GM12878 (cell line): ENCODE measurements around the gene SERPINE1. TPM values are rescaled to one million over a fixed set of nuclear protein-coding genes. Genes with fewer than 3 reads are reported as not detected.

Experiments used
- ATAC-seq: fragments of 200-7000 bp; cut with Tn5 transposase; 3 replicates; pipeline ENCODE4 v1.9.1; 2020; ENCODE audit warnings: mild to moderate bottlenecking, moderate library complexity
- BruUV-seq: library from RNA; stranded (reverse); fragments of 400-500 nt; replicated peaks from 2 replicates; lab custom pipeline; 2021; lab: Mats Ljungman, UMichigan
- CTCF ChIA-PET: fragments of 300-600 bp; sonication (Branson Sonifier 250); formaldehyde crosslinking; extraction: SDS; loops from one replicate; lab custom pipeline; 2021; ENCODE audit warnings: inconsistent platforms; lab: Yijun Ruan, JAX
- POLR2A ChIA-PET: fragments of 350-600 bp; formaldehyde crosslinking; extraction: SDS; loops from one replicate; lab custom pipeline; 2021; ENCODE audit warnings: inconsistent platforms; lab: Charles Lee
- RAD21 ChIA-PET: fragments of 300-600 bp; sonication (Branson Sonifier 250); formaldehyde crosslinking; loops from one replicate; lab custom pipeline; 2023; ENCODE audit warnings: antibody characterized with exemption; ENCODE audit not compliant: unreplicated experiment; lab: Charles Lee
- SMC1A ChIA-PET: fragments of 300-600 bp; sonication (Branson Sonifier 250); formaldehyde crosslinking; loops from one replicate; lab custom pipeline; 2023; ENCODE audit not compliant: unreplicated experiment, uncharacterized antibody; lab: Charles Lee
- DNase-seq: peaks from one replicate; pipeline ENCODE4 v3.0.0-alpha.2; 2011; ENCODE audit warnings: low read depth, low spot score
- FAIRE-seq: peaks from 3 replicates; lab custom pipeline; 2011; peaks lifted over from hg19 to GRCh38; lab: Jason Lieb, UNC
- H2AFZ ChIP-seq: 2 replicates; pipeline ENCODE4 v1.6.0; 2011; ENCODE audit warnings: low read depth, low read length, control low read depth; ENCODE audit not compliant: control insufficient read depth
- H3K27ac ChIP-seq: 2 replicates; pipeline ENCODE4 v1.5.1; 2011; ENCODE audit warnings: control low read depth; ENCODE audit not compliant: control insufficient read depth, insufficient read depth
- H3K27me3 ChIP-seq, 2 experiments: replicated peaks in 1 of 2; 2 replicates each; pipeline versions ENCODE4 v1.6.0 to v1.6.1; 2011; ENCODE audit warnings: low read length in 1 of 2; ENCODE audit not compliant: control insufficient read depth in 2 of 2, insufficient read depth in 2 of 2
- H3K36me3 ChIP-seq, 2 experiments: 2 replicates each; pipeline ENCODE4 v1.5.1; 2011; ENCODE audit warnings: low read length in 1 of 2; ENCODE audit not compliant: control insufficient read depth in 2 of 2, insufficient read depth in 2 of 2
- H3K4me1 ChIP-seq: 2 replicates; pipeline ENCODE4 v1.6.1; 2011; ENCODE audit warnings: mild to moderate bottlenecking, low read length, moderate library complexity, mixed read lengths; ENCODE audit not compliant: control insufficient read depth, insufficient read depth
- H3K4me2 ChIP-seq: 2 replicates; pipeline ENCODE4 v1.6.0; 2011; ENCODE audit warnings: control low read depth; ENCODE audit not compliant: control insufficient read depth, insufficient read depth
- H3K4me3 ChIP-seq: fragments of 200-600 bp; sonication (generic); 2 replicates; pipeline ENCODE4 v1.5.1; 2016
- H3K79me2 ChIP-seq: 2 replicates; pipeline ENCODE4 v1.6.0; 2011; ENCODE audit warnings: low read length; ENCODE audit not compliant: control insufficient read depth, insufficient read depth
- H3K9ac ChIP-seq: 2 replicates; pipeline ENCODE4 v1.8.0; 2011; ENCODE audit warnings: low read length, control low read depth, mixed read lengths; ENCODE audit not compliant: control insufficient read depth, insufficient read depth
- H3K9me3 ChIP-seq: replicated peaks from 3 replicates; pipeline ENCODE4 v1.5.1; 2011; ENCODE audit warnings: mild to moderate bottlenecking, low read length; ENCODE audit not compliant: control insufficient read depth, insufficient read depth
- H4K20me1 ChIP-seq: 2 replicates; pipeline ENCODE4 v1.6.0; 2011; ENCODE audit not compliant: control insufficient read depth, insufficient read depth
- BHLHE40 ChIP-seq, 2 experiments: fragments of 450-650 bp in 1 of 2; IDR thresholded peaks; 2 replicates each; pipeline ENCODE4 v1.6.1; 2011 to 2017; ENCODE audit warnings: low read depth in 2 of 2, borderline replicate concordance in 1 of 2, improper control_type of control experiment in 1 of 2, low read length in 1 of 2, mild to moderate bottlenecking in 1 of 2
- EED ChIP-seq: sonication (generic); IDR thresholded peaks from 2 replicates; pipeline ENCODE4 v1.6.1; 2016; ENCODE audit warnings: antibody characterized with exemption, low read depth
- EP300 ChIP-seq, 2 experiments: fragments of 150-350 bp in 1 of 2; IDR thresholded peaks; 2 replicates each; pipeline ENCODE4 v1.6.1; 2011 to 2012; ENCODE audit warnings: low read depth in 2 of 2, low read length in 2 of 2, borderline replicate concordance in 1 of 2, improper control_type of control experiment in 1 of 2, inconsistent platforms in 1 of 2; ENCODE audit not compliant: control insufficient read depth in 1 of 2
- ESRRA ChIP-seq: IDR thresholded peaks from 2 replicates; pipeline ENCODE4 v1.6.1; 2012; ENCODE audit warnings: mild to moderate bottlenecking, low read length, improper control_type of control experiment
- ETV6 ChIP-seq, 2 experiments: fragments of 450-650 bp in 1 of 2; IDR thresholded peaks in 1 of 2; conservative IDR thresholded peaks in 1 of 2; 2 replicates each; pipeline ENCODE4 v1.6.1; 2014; ENCODE audit warnings: antibody characterized with exemption in 1 of 2, borderline replicate concordance in 1 of 2, low read depth in 1 of 2, mild to moderate bottlenecking in 1 of 2, moderate library complexity in 1 of 2
- FOXK2 ChIP-seq: fragments of 450-650 bp; IDR thresholded peaks from 2 replicates; pipeline ENCODE4 v1.6.1; 2017; ENCODE audit warnings: mild to moderate bottlenecking, moderate library complexity
- GATAD2B ChIP-seq: fragments of 450-650 bp; conservative IDR thresholded peaks from 2 replicates; pipeline ENCODE4 v1.6.1; 2017; ENCODE audit warnings: low read depth, mild to moderate bottlenecking, moderate library complexity
- IRF4 ChIP-seq: IDR thresholded peaks from 2 replicates; pipeline ENCODE4 v1.6.1; 2011; ENCODE audit warnings: low read depth, low read length
- MEF2B ChIP-seq: fragments of 450-650 bp; IDR thresholded peaks from 2 replicates; pipeline ENCODE4 v1.6.1; 2018; ENCODE audit warnings: mild to moderate bottlenecking, moderate library complexity; ENCODE audit not compliant: partially characterized antibody, poor library complexity, severe bottlenecking
- MTA2 ChIP-seq: fragments of 450-650 bp; IDR thresholded peaks from 2 replicates; pipeline ENCODE4 v1.6.1; 2016; ENCODE audit warnings: low read depth, mild to moderate bottlenecking, moderate library complexity
- NFYB ChIP-seq: IDR thresholded peaks from 2 replicates; pipeline ENCODE4 v1.6.1; 2011; ENCODE audit warnings: low read depth, mild to moderate bottlenecking, low read length, improper control_type of control experiment, moderate library complexity; ENCODE audit not compliant: insufficient read depth
- RELB ChIP-seq: fragments of 450-650 bp; IDR thresholded peaks from 2 replicates; pipeline ENCODE4 v1.6.1; 2017; ENCODE audit warnings: low read depth, mild to moderate bottlenecking, moderate library complexity
- SKIL ChIP-seq: fragments of 450-650 bp; IDR thresholded peaks from 2 replicates; pipeline ENCODE4 v1.6.1; 2017; ENCODE audit warnings: mild to moderate bottlenecking, low read depth, inconsistent platforms; ENCODE audit not compliant: poor library complexity, severe bottlenecking
- SPI1 ChIP-seq: IDR thresholded peaks from 2 replicates; pipeline ENCODE4 v1.6.1; 2011; ENCODE audit warnings: low read depth, mild to moderate bottlenecking, low read length, moderate library complexity, borderline replicate concordance; ENCODE audit not compliant: insufficient read depth
- ZNF384 ChIP-seq: IDR thresholded peaks from 2 replicates; pipeline ENCODE4 v1.6.1; 2012; ENCODE audit warnings: low read depth, mild to moderate bottlenecking, low read length, improper control_type of control experiment, borderline replicate concordance
- WGBS: methylation state at CpG from one replicate; pipeline ENCODE4 v1.1.6; 2016; ENCODE audit warnings: low lambda C conversion rate; ENCODE audit not compliant: insufficient replicate concordance, insufficient coverage; ENCODE audit errors: missing lambda C conversion rate; 5-methylcytosine and 5-hydroxymethylcytosine counted together
- in situ Hi-C: fragments of 300-500 bp; cut with MboI; formaldehyde crosslinking; loops from 9 replicates; pipeline ENCODE4 v1.14.3; 2018; ENCODE audit warnings: mixed read lengths
- intact Hi-C: fragments of 100-400 bp; cut with micrococcal nuclease; formaldehyde crosslinking; loops from one replicate; pipeline ENCODE4 v1.14.2; 2022; ENCODE audit not compliant: unreplicated experiment
- polyA plus RNA-seq, 11 experiments: library from polyadenylated mRNA; depleted of rRNA in 4 of 11; unstranded in 6 of 11; stranded (reverse) in 5 of 11; fragments of >200 nt; fragmentation: Nextera tagmentation in 4 of 11; fragmentation: Illumina TruSeq in 1 of 11; extraction: Ambion mirVana in 4 of 11; extraction: Trizol in 1 of 11; gene quantifications; 1 replicate in 1 of 11; 2 replicates in 10 of 11; pipeline versions ENCODE4 v1.2.1 to v1.2.3, GENCODE V29; 2011 to 2016; ENCODE audit warnings: inconsistent platforms in 2 of 11, missing spikeins in 2 of 11, low read depth in 1 of 11
- total RNA-seq, 4 experiments: library from RNA; depleted of rRNA in 3 of 4; stranded (reverse); fragments of >200 nt in 3 of 4; fragmentation: Illumina TruSeq in 1 of 4; extraction: Trizol in 1 of 4; gene quantifications; 2 replicates each; pipeline versions ENCODE4 v1.2.1 to v1.2.3, GENCODE V29; 2013 to 2021
- TF ChIP-seq, protein P1 (sequence below): fragments of 450-650 bp; IDR thresholded peaks from 2 replicates; pipeline ENCODE4 v1.6.1; 2017; ENCODE audit warnings: borderline replicate concordance

The SERPINE1 gene
- total and polyA plus RNA-seq, 10 of the 15 experiments (the other 5 are each of a cell fraction or from before 2014, with no cell fraction given) = 0.20 to 2.4 (median 0.44) TPM

DNA sequence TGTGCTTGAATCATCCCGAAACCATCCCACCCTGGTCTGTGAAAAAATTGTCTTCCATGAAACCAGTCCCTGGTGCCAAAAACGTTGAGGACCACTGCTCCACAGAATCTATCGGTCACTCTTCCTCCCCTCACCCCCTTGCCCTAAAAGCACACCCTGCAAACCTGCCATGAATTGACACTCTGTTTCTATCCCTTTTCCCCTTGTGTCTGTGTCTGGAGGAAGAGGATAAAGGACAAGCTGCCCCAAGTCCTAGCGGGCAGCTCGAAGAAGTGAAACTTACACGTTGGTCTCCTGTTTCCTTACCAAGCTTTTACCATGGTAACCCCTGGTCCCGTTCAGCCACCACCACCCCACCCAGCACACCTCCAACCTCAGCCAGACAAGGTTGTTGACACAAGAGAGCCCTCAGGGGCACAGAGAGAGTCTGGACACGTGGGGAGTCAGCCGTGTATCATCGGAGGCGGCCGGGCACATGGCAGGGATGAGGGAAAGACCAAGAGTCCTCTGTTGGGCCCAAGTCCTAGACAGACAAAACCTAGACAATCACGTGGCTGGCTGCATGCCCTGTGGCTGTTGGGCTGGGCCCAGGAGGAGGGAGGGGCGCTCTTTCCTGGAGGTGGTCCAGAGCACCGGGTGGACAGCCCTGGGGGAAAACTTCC lies 784 bp upstream of the SERPINE1 start:
- intact Hi-C loops (no loop called here), in situ Hi-C loops (no loop called here)
- ChIA-PET RAD21 (interaction anchor here (0.7 to 2.6 kb wide), 6 partner anchors 10 to 251 kb away, joined by 3 to 11 read pairs (median 4); partner anchors contain the start of genes SRRT and TRIM56), CTCF (interaction anchor here (0.8 to 4.0 kb wide), 13 partner anchors 9 to 729 kb away, joined by 3 to 31 read pairs (median 4); partner anchors contain the start of gene TRIM56), POLR2A (interaction anchor here (0.6 to 1.0 kb wide), 5 partner anchors 41 to 1191 kb away, joined by 3 to 6 read pairs (median 3); partner anchors contain the start of genes TRIM56 and TRIP6), SMC1A (interaction anchor here (0.7 to 2.0 kb wide), 8 partner anchors 10 to 92 kb away, joined by 3 to 6 read pairs (median 3); partner anchors contain the start of genes VGF and ZNHIT1)
- Histone ChIP-seq H3K79me2 (no peaks in the 10 kb centered on the region), H3K4me3 (no peak overlapping the region; the same call in 1 of the 2 replicates), H4K20me1 (no peaks in the 10 kb centered on the region), H3K9me3 (no peaks in the 10 kb centered on the region), H3K9ac (no peak overlapping the region), H3K27ac (no peak overlapping the region), H2AFZ (no peak overlapping the region), H3K27me3 (no peaks in the 10 kb centered on the region), H3K4me1 (peaks cover 26% of the 10 kb centered on the region), H3K4me2 (peak overlapping the region; percentile 90), H3K36me3 (no peaks in the 10 kb centered on the region)
- FAIRE-seq (no peak), ATAC-seq (peak; percentile 84), DNase-seq (peak; percentile 69)
- no TSS peak for BruUV-seq
- WGBS = 13% methylated on average over 15 of the region's 15 CpGs
- peak in 1 of 2 experiments; percentile 41; a peak in 1 of 4 replicates for TF ChIP-seq EP300 (IDR thresholded peaks at IDR 0.05; ENCODE audit: borderline replicate concordance in 1 of 2, control insufficient read depth in 1 of 2, low read depth in 2 of 2, low read length in 2 of 2)
- TF ChIP-seq GATAD2B = peak; percentile 38
- TF ChIP-seq, protein P1, sequence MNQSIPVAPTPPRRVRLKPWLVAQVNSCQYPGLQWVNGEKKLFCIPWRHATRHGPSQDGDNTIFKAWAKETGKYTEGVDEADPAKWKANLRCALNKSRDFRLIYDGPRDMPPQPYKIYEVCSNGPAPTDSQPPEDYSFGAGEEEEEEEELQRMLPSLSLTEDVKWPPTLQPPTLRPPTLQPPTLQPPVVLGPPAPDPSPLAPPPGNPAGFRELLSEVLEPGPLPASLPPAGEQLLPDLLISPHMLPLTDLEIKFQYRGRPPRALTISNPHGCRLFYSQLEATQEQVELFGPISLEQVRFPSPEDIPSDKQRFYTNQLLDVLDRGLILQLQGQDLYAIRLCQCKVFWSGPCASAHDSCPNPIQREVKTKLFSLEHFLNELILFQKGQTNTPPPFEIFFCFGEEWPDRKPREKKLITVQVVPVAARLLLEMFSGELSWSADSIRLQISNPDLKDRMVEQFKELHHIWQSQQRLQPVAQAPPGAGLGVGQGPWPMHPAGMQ = no peak
- 0 out of 2 replicates have a peak, but pooled peaks have one; percentile 34 for TF ChIP-seq IRF4
- no peak for TF ChIP-seq ESRRA
- TF ChIP-seq BHLHE40 (IDR thresholded peaks at IDR 0.05; ENCODE audit: borderline replicate concordance in 1 of 2, low read depth in 2 of 2, low read length in 1 of 2) = peak; percentile 29 to 82; a peak in 3 of 4 replicates
- no peak for TF ChIP-seq NFYB
- TF ChIP-seq MTA2 = 0 out of 2 replicates have a peak, but pooled peaks have one; percentile 25
- TF ChIP-seq MEF2B = peak; percentile 35
- TF ChIP-seq SKIL = peak; percentile 27
- 0 out of 2 replicates have a peak, but pooled peaks have one; percentile 22 for TF ChIP-seq RELB
- no peak for TF ChIP-seq ZNF384
- peak; percentile 33 for TF ChIP-seq EED
- TF ChIP-seq ETV6 (conservative IDR thresholded peaks at IDR 0.05 in 1 of 2, IDR thresholded peaks at IDR 0.05 in 1 of 2; ENCODE audit: borderline replicate concordance in 1 of 2, low read depth in 1 of 2) = peak in 1 of 2 experiments; percentile 13; a peak in 1 of 4 replicates
- peak; percentile 90 for TF ChIP-seq SPI1
- peak; percentile 47; the same call in 1 of the 2 replicates for TF ChIP-seq FOXK2
